Measurements from ENCODE around the gene TCF4. TPM values are rescaled to one million over a fixed set of nuclear protein-coding genes. Genes with fewer than 3 reads are reported as not detected.

TCF4 gene
- total RNA-seq, 1 donor from 2014 or later: 143 TPM

DNA sequence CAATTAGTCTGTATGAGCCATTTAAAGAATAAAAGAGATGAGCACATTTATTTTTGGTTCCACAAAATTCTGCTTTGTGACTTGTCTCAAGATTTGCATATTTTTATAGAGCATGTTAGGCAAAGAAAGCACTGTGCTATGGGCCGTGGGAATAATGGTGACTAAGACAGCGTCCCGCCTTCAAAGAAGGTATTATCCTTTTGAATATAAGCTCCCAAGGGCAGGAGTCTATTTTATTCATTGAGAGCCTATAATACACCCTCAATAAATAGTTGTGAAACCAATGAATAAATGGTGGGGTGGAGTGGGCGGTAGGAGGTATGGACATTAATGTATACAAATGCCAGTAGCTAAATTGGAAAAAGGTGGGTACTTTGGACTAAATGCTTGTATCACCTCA, 20.5 kb upstream of the TCF4 start:
- H3K9me3 ChIP-seq: no peaks in the 10 kb centered on the region
- TF ChIP-seq, protein P1, sequence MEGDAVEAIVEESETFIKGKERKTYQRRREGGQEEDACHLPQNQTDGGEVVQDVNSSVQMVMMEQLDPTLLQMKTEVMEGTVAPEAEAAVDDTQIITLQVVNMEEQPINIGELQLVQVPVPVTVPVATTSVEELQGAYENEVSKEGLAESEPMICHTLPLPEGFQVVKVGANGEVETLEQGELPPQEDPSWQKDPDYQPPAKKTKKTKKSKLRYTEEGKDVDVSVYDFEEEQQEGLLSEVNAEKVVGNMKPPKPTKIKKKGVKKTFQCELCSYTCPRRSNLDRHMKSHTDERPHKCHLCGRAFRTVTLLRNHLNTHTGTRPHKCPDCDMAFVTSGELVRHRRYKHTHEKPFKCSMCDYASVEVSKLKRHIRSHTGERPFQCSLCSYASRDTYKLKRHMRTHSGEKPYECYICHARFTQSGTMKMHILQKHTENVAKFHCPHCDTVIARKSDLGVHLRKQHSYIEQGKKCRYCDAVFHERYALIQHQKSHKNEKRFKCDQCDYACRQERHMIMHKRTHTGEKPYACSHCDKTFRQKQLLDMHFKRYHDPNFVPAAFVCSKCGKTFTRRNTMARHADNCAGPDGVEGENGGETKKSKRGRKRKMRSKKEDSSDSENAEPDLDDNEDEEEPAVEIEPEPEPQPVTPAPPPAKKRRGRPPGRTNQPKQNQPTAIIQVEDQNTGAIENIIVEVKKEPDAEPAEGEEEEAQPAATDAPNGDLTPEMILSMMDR (IDR thresholded peaks at IDR 0.05): no peak
- no peaks in the 10 kb centered on the region for H3K4me1 ChIP-seq
- no peaks in the 10 kb centered on the region for H3K36me3 ChIP-seq
- no peak for ATAC-seq
- H3K27me3 ChIP-seq: no peaks in the 10 kb centered on the region
- H3K27ac ChIP-seq: no peak overlapping the region
- no peak overlapping the region for H3K4me3 ChIP-seq
- intact Hi-C loops (cut with DNase I): no loop called here
- DNase-seq: no peak

DNA sequence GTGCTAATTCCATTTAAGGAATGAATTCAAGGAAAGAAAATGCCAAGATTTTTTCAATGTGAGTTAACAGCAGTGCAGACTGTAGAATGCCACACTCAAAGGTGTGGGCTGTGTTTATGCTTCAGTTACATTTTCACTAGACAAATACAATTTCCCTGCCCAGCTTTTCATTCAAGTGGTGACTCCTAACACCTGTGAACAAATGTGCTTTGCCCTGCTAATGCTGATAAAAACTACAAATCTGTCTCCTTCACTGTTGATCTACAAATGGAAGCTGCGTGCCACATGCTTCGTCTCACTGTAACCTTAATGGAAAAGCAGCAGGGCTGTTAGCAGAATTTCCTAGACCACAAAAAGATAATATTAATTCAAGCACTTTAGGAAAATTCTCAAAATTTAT, 19.8 kb upstream of the TCF4 start:
- no peaks in the 10 kb centered on the region for H3K36me3 ChIP-seq
- no peak for ATAC-seq
- no peaks in the 10 kb centered on the region for H3K9me3 ChIP-seq
- H3K27me3 ChIP-seq: no peaks in the 10 kb centered on the region
- intact Hi-C loops (cut with DNase I): no loop called here
- TF ChIP-seq, protein P1 (IDR thresholded peaks at IDR 0.05): no peak
- no peaks in the 10 kb centered on the region for H3K4me1 ChIP-seq
- no peak for DNase-seq
- no peak overlapping the region for H3K4me3 ChIP-seq
- no peak overlapping the region for H3K27ac ChIP-seq

DNA sequence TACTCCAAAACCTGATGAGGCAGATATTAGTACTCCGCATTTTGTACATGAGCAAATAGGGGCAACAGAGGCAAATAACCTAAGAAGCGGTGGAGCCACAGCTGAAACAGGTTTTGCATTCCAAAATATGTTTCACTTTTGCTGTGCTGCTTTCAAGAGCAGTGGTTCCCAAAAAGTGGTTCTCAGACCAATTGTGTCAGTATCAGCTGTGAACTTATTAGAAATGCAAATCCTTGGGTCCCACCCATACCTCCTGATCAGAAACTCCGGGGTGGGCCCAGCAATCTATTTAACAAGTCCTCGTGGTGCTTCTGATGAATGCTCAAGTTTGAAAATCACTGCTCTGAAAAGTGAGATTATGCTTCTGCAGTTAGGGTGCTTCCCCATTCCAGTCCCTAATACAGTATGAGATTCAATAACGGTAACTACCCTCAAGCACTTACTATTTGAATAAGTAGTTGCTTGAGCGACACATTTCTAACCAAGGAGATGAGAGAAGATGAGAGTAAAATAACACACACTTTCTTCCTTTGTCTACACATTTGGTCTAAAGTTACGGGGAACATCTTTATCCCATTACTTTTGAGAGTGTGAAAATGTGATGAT, 17.8 kb upstream of the TCF4 start:
- H3K4me3 ChIP-seq: no peak overlapping the region

DNA sequence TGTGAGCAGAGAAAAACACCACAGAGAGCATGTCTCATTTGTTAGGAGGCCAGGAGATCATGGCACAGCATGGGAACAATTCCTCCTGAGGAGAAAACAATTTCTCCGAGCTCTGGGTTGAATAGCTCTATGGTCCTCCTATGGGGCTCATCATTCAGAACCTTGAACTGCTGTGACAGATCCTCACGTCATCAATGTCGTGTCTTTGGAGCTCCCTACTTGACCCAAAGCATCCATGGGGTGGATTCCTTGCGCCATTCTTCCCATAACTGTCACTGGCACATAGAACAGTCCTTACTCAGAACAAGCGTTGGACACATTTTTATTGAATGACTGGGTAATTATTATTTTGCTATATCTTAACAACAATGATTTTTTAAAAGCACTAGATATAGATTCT, 15.8 kb upstream of the TCF4 start:
- no peak overlapping the region for H3K27ac ChIP-seq
- H3K4me1 ChIP-seq: no peaks in the 10 kb centered on the region
- H3K4me3 ChIP-seq: no peak overlapping the region
- H3K9me3 ChIP-seq: no peaks in the 10 kb centered on the region
- intact Hi-C loops (cut with DNase I): no loop called here
- DNase-seq: no peak
- ATAC-seq: no peak
- H3K27me3 ChIP-seq: no peaks in the 10 kb centered on the region
- TF ChIP-seq, protein P1 (IDR thresholded peaks at IDR 0.05): no peak
- H3K36me3 ChIP-seq: no peaks in the 10 kb centered on the region

More for the DNA sequence above, 17.8 kb upstream of the TCF4 start:
- Histone ChIP-seq H3K4me1 (no peaks in the 10 kb centered on the region), H3K9me3 (no peaks in the 10 kb centered on the region), H3K27ac (no peak overlapping the region), H3K36me3 (no peaks in the 10 kb centered on the region), H3K27me3 (no peaks in the 10 kb centered on the region)
- TF ChIP-seq, protein P1 (IDR thresholded peaks at IDR 0.05): no peak
- intact Hi-C loops (cut with DNase I): no loop called here
- no peak for DNase-seq
- ATAC-seq: no peak

DNA sequence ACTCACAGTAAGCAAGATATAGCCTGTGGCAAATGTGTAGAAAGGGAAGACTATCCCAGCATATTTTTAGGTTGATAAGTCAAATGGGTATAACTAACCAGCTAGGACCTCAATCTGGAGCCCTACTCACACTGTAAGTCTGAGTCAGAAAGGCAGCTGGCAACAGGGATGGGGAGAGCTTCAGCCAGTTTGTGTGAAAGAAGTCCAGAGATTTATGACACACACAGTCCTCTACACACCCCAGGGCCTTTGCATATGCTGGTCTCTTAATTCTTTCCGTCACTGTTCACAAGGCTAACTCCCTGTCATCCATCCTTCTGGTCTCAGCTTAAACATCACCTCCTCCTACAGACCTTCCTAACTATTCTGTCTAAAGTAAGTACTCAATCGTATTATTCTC, 5.9 kb upstream of the TCF4 start:
- TF ChIP-seq, protein P1 (IDR thresholded peaks at IDR 0.05): no peak
- no peak for DNase-seq
- ATAC-seq: no peak
- H3K27me3 ChIP-seq: no peaks in the 10 kb centered on the region
- H3K9me3 ChIP-seq: no peaks in the 10 kb centered on the region
- H3K36me3 ChIP-seq: no peaks in the 10 kb centered on the region
- intact Hi-C loops (cut with DNase I): no loop called here
- H3K27ac ChIP-seq: no peak overlapping the region
- H3K4me1 ChIP-seq: no peaks in the 10 kb centered on the region
- H3K4me3 ChIP-seq: no peak overlapping the region

DNA sequence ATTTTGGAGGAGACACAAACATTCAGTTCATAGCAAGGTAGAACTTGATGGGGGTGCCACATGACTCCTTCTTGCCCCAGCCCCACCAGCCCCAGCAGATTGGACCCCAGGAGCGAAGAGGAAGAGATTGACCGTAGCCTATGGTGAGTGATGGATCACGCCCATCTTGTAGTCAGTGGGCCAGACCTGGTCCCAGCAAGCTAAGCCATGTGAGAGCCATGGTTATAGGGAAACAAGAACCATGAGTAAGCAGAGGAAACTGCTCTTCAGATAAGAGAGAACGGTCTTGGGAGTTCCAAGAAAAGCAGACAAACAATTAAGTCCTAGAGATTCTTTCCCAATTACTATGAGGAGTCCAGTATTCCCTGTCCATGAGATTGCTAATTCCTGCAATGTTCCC, 4.6 kb upstream of the TCF4 start:
- Histone ChIP-seq H3K27ac (no peak overlapping the region), H3K36me3 (no peaks in the 10 kb centered on the region), H3K9me3 (no peaks in the 10 kb centered on the region), H3K4me3 (no peak overlapping the region), H3K27me3 (no peaks in the 10 kb centered on the region), H3K4me1 (no peaks in the 10 kb centered on the region)
- ATAC-seq (no peak), DNase-seq (no peak)
- intact Hi-C loops (cut with DNase I): no loop called here
- TF ChIP-seq, protein P1 (IDR thresholded peaks at IDR 0.05): no peak
